ENCODE results near the gene PHKB. TPM values are rescaled to one million over a fixed set of nuclear protein-coding genes. Genes with fewer than 3 reads are reported as not detected.

The PHKB gene
- polyA plus RNA-seq, 1 donor from 2014 or later: 99.5 TPM

- TF ChIP-seq, protein P1, sequence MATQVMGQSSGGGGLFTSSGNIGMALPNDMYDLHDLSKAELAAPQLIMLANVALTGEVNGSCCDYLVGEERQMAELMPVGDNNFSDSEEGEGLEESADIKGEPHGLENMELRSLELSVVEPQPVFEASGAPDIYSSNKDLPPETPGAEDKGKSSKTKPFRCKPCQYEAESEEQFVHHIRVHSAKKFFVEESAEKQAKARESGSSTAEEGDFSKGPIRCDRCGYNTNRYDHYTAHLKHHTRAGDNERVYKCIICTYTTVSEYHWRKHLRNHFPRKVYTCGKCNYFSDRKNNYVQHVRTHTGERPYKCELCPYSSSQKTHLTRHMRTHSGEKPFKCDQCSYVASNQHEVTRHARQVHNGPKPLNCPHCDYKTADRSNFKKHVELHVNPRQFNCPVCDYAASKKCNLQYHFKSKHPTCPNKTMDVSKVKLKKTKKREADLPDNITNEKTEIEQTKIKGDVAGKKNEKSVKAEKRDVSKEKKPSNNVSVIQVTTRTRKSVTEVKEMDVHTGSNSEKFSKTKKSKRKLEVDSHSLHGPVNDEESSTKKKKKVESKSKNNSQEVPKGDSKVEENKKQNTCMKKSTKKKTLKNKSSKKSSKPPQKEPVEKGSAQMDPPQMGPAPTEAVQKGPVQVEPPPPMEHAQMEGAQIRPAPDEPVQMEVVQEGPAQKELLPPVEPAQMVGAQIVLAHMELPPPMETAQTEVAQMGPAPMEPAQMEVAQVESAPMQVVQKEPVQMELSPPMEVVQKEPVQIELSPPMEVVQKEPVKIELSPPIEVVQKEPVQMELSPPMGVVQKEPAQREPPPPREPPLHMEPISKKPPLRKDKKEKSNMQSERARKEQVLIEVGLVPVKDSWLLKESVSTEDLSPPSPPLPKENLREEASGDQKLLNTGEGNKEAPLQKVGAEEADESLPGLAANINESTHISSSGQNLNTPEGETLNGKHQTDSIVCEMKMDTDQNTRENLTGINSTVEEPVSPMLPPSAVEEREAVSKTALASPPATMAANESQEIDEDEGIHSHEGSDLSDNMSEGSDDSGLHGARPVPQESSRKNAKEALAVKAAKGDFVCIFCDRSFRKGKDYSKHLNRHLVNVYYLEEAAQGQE (IDR thresholded peaks at IDR 0.05; ENCODE audit: borderline replicate concordance): no peak
- TF ChIP-seq POLR2AphosphoS5 (IDR thresholded peaks at IDR 0.05): no peak
- TF ChIP-seq EZH2 (IDR thresholded peaks at IDR 0.05; ENCODE audit: borderline replicate concordance, insufficient read depth, low read length, poor library complexity, severe bottlenecking): no peak
- TF ChIP-seq MXI1 (conservative IDR thresholded peaks at IDR 0.05; ENCODE audit: poor library complexity, severe bottlenecking): no peak
- TF ChIP-seq RAD21 (conservative IDR thresholded peaks at IDR 0.05): no peak
- no peak for TF ChIP-seq TAF1 (IDR thresholded peaks at IDR 0.05; ENCODE audit: low read depth)
- no peak for TF ChIP-seq EP300 (conservative IDR thresholded peaks at IDR 0.05; ENCODE audit: poor library complexity, severe bottlenecking)
- Histone ChIP-seq H3K79me2 (replicated peaks; ENCODE audit: insufficient read depth, low read length) (no peaks in the 10 kb centered on the region), H3K9ac (ENCODE audit: low read length) (no peak overlapping the region), H3K27ac (ENCODE audit: low read length) (no peak overlapping the region), H3K9me2 (ENCODE audit: insufficient read depth, low read length) (no peaks in the 10 kb centered on the region), H3K4me3 (ENCODE audit: low read length) (no peak overlapping the region), H3F3A (ENCODE audit: insufficient read depth, low read length, poor library complexity, severe bottlenecking) (peaks cover 4% of the 10 kb centered on the region), H3K4me2 (ENCODE audit: low read length) (no peak overlapping the region), H3K27me3 (ENCODE audit: insufficient read depth, low read depth, low read length) (no peaks in the 10 kb centered on the region), H3K36me3 (ENCODE audit: insufficient read depth, low read length) (no peaks in the 10 kb centered on the region), H3K9me3 (ENCODE audit: low read length) (no peaks in the 10 kb centered on the region), H2AFZ (ENCODE audit: low read depth, low read length) (no peak overlapping the region), H4K20me1 (ENCODE audit: insufficient read depth) (no peaks in the 10 kb centered on the region)
Measured at GRCh38 chr16:47480410-47480809, 19.3 kb downstream of the PHKB start.

GRCh38 chr16:47481698-47482374 lies 20.7 kb downstream of the PHKB start:
- TF ChIP-seq RAD21 (conservative IDR thresholded peaks at IDR 0.05) (no peak), EP300 (conservative IDR thresholded peaks at IDR 0.05; ENCODE audit: poor library complexity, severe bottlenecking) (no peak), TAF1 (IDR thresholded peaks at IDR 0.05; ENCODE audit: low read depth) (no peak), SMC3 (conservative IDR thresholded peaks at IDR 0.05; ENCODE audit: poor library complexity) (no peak), EZH2 (IDR thresholded peaks at IDR 0.05; ENCODE audit: borderline replicate concordance, insufficient read depth, low read length, poor library complexity, severe bottlenecking) (no peak), POLR2AphosphoS5 (IDR thresholded peaks at IDR 0.05) (no peak), MXI1 (conservative IDR thresholded peaks at IDR 0.05; ENCODE audit: poor library complexity, severe bottlenecking) (no peak)
- TF ChIP-seq, protein P2, sequence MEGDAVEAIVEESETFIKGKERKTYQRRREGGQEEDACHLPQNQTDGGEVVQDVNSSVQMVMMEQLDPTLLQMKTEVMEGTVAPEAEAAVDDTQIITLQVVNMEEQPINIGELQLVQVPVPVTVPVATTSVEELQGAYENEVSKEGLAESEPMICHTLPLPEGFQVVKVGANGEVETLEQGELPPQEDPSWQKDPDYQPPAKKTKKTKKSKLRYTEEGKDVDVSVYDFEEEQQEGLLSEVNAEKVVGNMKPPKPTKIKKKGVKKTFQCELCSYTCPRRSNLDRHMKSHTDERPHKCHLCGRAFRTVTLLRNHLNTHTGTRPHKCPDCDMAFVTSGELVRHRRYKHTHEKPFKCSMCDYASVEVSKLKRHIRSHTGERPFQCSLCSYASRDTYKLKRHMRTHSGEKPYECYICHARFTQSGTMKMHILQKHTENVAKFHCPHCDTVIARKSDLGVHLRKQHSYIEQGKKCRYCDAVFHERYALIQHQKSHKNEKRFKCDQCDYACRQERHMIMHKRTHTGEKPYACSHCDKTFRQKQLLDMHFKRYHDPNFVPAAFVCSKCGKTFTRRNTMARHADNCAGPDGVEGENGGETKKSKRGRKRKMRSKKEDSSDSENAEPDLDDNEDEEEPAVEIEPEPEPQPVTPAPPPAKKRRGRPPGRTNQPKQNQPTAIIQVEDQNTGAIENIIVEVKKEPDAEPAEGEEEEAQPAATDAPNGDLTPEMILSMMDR (IDR thresholded peaks at IDR 0.05; ENCODE audit: poor library complexity, severe bottlenecking): no peak
- TF ChIP-seq, protein P1 (IDR thresholded peaks at IDR 0.05; ENCODE audit: borderline replicate concordance): no peak
- Histone ChIP-seq H3K27me3 (ENCODE audit: insufficient read depth, low read depth, low read length) (no peaks in the 10 kb centered on the region), H3K9ac (ENCODE audit: low read length) (no peak overlapping the region), H2AFZ (ENCODE audit: low read depth, low read length) (no peak overlapping the region), H3K4me2 (ENCODE audit: low read length) (no peak overlapping the region), H3K4me3 (ENCODE audit: low read length) (no peak overlapping the region), H3K36me3 (ENCODE audit: insufficient read depth, low read length) (no peaks in the 10 kb centered on the region), H3K9me3 (ENCODE audit: low read length) (no peaks in the 10 kb centered on the region), H3F3A (ENCODE audit: insufficient read depth, low read length, poor library complexity, severe bottlenecking) (peaks cover 4% of the 10 kb centered on the region), H3K9me2 (ENCODE audit: insufficient read depth, low read length) (no peaks in the 10 kb centered on the region), H4K20me1 (ENCODE audit: insufficient read depth) (no peaks in the 10 kb centered on the region), H3K27ac (ENCODE audit: low read length) (no peak overlapping the region), H3K79me2 (replicated peaks; ENCODE audit: insufficient read depth, low read length) (no peaks in the 10 kb centered on the region)
